Measurements from ENCODE around the gene HAUS6.
A peak's percentile ranks its signal among the peaks of the same experiment; 100 is the strongest.
"Not testable (repeated sequence)": the region's sequence is repeated elsewhere in the genome, so short reads cannot be mapped to it uniquely, and the experiment has no call there.

The HAUS6 gene

DNA sequence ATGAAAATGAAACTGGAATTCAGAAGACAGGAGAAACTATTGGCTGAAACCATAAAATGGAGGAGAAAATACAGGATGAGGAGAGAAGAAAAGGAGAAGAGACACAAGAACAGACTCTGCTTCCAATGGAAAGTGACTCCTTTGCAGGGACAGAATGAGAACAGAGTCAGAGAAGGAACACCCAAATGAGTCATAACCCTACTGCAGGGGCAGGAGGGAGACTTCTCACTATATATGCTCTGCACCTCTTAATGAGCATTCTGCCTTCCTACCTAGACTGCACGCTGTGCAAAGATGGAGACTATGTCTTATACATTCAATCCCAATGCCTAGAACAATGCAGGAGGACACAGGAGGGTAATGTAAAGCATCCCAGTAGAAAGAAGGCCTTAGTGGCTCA is 71.8 kb downstream of the HAUS6 start:
- DNase-seq = no peak

DNA sequence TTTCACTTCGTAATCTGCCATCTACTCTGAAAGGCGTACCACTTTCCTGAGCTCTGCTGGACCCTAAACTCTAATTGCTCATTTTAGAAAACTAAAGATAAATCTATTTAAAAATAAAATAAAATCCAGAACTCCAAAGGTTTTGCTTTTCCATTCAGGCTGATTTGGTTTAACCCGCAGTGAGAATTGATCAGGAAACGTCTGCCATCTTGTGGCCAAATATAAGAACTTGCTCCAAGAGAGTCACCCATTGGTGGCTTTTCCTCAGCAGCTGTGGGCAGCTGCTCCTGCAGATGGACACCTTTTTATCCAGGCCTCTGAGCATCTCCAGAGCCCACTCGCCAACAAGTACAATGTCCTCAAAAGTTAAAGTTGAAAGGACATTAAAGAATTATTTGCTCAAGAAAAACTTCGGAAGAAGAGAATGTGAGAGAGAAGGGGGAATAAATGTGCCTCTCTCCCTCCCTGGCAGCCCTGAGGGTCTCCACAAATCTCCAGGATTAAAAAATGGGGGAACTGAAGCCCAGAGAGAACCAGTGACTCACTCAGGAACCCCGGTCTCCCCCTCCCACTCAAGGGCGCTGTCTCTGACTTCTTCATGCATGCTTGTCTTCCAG is 73.8 kb downstream of the HAUS6 start:
- DNase-seq = peak; percentile 69

DNA sequence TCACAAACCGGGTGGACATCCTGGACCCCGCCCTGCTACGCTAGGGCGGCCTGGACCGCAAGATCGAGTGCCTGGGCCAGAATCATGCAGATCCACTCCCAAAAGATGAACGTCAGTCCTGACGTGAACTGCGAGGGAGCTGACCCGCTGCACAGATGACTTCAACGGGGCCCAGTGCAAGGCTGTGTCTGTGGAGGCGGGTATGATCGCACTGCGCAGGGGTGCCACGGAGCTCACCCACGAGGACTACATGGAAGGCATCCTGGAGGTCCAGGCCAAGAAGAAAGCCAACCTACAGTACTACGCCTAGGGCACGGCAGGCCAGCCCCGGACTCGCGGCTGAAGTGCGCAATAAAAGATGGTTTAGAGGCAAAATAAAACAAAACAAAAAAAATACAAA is 74.9 kb downstream of the HAUS6 start:
- DNase-seq = no peak

DNA sequence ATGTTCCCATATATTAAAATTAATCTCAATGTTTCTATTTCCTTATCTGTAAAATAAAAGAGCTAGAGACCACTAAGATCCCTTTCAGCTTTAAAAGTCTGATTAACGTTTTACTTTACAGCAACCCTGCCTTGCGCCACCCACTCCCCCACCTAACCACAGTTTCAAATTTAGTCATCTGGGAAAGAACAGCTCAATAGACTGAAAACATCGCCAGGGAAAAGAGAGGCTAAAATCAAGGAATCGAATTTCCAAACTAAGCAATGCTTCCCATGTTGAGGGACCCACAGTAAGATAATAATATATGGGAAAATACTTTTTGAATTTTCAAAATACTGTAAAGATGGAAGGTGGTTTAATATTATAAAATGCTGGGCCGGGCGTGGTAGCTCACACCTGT is 76.3 kb downstream of the HAUS6 start:
- DNase-seq = no peak

DNA sequence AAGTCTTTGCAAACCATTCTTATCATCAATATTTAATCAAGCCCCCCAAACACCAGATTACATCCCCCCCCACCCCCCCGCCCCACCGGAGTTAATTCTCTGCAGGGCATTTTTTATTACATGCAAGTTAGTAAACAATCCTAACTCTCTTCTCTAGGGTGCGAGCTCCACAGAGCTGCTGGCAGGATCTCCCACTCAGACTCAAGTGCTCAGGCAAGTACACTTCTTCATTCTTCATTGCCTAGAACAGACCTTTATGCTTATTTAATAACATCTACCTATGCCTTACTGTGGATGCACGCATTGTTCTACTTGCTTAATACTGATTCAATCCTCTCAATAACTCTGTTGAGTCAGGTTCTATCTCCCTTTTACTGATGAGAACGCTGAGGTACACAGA is 79.6 kb downstream of the HAUS6 start:
- DNase-seq = no peak

DNA sequence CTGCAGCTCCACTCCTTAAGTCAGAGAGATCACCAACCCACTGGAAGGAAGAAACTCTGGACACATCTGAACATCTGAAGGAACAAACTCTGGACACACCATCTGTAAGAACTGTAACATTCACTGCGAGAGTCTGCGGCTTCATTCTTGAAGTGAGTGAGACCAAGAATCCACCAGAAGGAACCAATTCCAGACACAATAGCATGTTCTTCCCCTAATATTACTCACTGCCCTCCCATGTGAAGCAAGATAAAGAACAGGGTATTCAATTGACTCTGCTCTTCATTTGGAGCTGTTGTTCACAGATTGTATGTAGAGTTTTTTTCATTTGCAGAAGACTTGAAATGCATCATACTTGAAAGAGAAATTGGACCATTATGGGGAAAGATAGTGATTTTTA is 80.5 kb downstream of the HAUS6 start:
- DNase-seq = no peak

DNA sequence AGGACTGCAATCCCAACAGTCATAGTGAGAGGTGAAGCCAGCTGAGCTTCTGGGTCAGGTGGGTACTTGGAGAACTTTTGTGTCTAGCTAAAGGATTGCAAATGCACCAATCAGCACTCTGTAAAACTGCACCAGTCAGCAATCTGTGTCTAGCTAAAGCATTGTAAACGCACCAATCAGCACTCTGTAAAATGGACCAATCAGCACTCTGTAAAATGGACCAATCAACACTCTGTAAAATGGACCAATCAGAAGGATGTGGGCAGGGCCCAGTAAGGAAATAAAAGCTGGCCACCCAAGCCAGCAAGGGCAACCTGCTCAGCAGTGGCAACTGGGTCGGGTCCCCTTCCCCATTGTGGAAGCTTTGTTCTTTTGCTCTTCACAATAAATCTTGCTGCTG is 81.1 kb downstream of the HAUS6 start:
- DNase-seq = not testable (repeated sequence)

DNA sequence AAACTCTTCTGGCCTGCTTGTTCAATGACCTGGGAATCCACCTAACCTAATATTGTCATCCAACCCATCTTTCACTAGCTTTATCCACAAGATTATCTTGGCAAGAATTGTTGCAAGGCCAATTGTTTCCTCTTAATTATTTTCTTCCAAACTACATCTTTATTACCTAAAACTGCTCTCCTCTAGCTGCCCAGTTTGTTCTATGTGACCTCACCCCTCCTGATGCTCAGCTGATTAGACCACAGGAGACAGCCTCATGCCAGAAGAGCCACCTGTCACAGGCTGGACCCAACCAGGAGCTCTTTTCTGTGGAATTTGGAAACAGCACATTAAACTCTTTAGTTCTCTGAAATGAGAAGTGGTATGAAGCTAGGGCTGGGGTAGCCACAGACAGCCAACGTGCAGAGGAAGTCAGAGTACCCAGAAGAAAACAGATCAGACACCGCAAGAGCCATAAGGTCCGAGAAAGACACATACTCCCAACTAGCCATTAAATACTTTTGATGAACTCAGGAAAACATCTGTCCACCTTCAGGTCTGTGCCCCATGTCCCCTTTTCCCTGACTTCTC is 81.7 kb downstream of the HAUS6 start:
- DNase-seq = no peak

DNA sequence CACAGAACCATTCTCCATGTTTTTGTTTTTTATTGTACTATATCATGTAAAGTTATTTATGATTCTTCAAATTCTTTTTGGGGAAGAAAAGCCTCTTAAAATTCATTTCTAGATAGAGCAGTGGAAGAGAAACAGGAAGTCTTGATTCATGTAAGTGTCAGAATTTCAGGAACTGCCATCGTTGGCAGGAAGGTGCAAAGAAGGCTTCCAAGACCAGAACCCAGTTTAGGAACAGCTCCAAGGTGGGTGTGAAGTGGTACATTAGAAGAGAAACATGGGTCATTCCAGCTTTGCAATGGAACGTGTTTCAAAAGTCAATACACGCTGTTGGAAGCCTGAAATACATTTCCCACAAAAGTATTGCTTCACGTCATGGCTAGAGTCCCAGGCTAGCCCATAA is 84.5 kb downstream of the HAUS6 start:
- no peak for DNase-seq

DNA sequence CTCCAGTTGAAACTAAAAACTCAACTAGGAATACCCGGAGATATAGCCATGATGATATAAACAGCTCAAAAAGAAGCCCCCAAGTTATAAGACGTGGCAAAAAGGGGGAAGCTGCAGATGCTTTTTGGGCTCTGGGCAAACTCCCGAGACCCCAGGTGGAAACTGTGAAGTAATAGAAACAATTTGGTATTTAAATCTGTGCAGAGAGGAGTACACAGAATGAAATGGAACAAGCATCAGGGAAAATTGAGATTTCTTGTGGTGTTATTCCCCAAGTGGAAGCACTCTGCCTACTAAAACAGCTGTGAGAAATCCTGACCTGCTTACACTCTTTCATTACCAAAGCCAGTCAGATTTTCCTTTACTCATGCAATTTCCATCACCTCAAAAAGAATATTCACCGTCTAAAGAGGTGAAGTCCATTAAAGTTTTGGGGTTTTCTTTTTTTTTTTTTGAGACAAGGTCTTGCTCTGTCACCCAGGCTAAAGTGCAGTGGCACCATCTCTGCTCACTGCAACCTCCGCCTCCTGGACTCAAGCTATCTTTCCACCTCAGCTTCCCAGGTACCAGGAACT is 93.2 kb downstream of the HAUS6 start:
- no peak for DNase-seq
